CD4-positive, alpha-beta memory T cell (primary cell): ENCODE measurements around the gene PHF23. TPM values are rescaled to one million over a fixed set of nuclear protein-coding genes. Genes with fewer than 3 reads are reported as not detected.

ENCODE experiments used
- CTCF ChIA-PET: fragments of 350-600 bp; sonication (Branson Sonifier 250); formaldehyde crosslinking; loops from one replicate; lab custom pipeline; 2021; ENCODE audit warnings: inconsistent platforms; ENCODE audit not compliant: partially characterized antibody; lab: Charles Lee
- POLR2A ChIA-PET: fragments of 350-600 bp; sonication (Branson Sonifier 250); formaldehyde crosslinking; loops from one replicate; lab custom pipeline; 2021; ENCODE audit not compliant: partially characterized antibody; lab: Charles Lee
- DNase-seq, 5 donors: peaks; one replicate each; pipeline versions ENCODE4 v3.0.0 to v3.0.0-alpha.2; 2020 to 2022; ENCODE audit warnings: mixed read lengths in 1 of 5
- H3K27ac ChIP-seq: one replicate; pipeline ENCODE4 v1.7.0; 2013; ENCODE audit warnings: low read depth, low read length
- H3K27me3 ChIP-seq: 2 replicates; pipeline ENCODE4 v1.7.0; 2013; ENCODE audit warnings: mild to moderate bottlenecking, low read length, moderate library complexity; ENCODE audit not compliant: insufficient read depth
- H3K36me3 ChIP-seq: 2 replicates; pipeline ENCODE4 v1.7.0; 2013; ENCODE audit warnings: mild to moderate bottlenecking, low read length, moderate library complexity; ENCODE audit not compliant: insufficient read depth
- H3K4me1 ChIP-seq: 2 replicates; pipeline ENCODE4 v1.7.0; 2013; ENCODE audit warnings: mild to moderate bottlenecking, low read length, moderate library complexity; ENCODE audit not compliant: insufficient read depth
- H3K4me3 ChIP-seq, 2 donors: one replicate each; pipeline ENCODE4 v1.7.0; 2013; ENCODE audit warnings: low read length in 2 of 2, mild to moderate bottlenecking in 1 of 2
- H3K9me3 ChIP-seq, 2 donors: one replicate each; pipeline ENCODE4 v1.7.0; 2013; ENCODE audit warnings: low read length in 2 of 2, control low read depth in 1 of 2; ENCODE audit not compliant: control insufficient read depth in 1 of 2
- H3K27ac Mint-ChIP-seq, 7 donors: one replicate each; pipeline ENCODE4 v1.8.0; 2020 to 2021; ENCODE audit warnings: mixed read lengths in 7 of 7, mild to moderate bottlenecking in 6 of 7, inconsistent platforms in 3 of 7, moderate library complexity in 3 of 7
- H3K27me3 Mint-ChIP-seq, 2 donors: one replicate each; pipeline ENCODE4 v1.8.0; 2020 to 2021; ENCODE audit warnings: mixed read lengths in 2 of 2
- H3K36me3 Mint-ChIP-seq, 2 donors: one replicate each; pipeline ENCODE4 v1.8.0; 2020 to 2021; ENCODE audit warnings: mixed read lengths in 2 of 2, inconsistent platforms in 1 of 2, mild to moderate bottlenecking in 1 of 2
- H3K4me1 Mint-ChIP-seq, 4 donors: one replicate each; pipeline ENCODE4 v1.8.0; 2020 to 2021; ENCODE audit warnings: mixed read lengths in 4 of 4, mild to moderate bottlenecking in 1 of 4
- H3K4me3 Mint-ChIP-seq, 8 donors: one replicate each; pipeline ENCODE4 v1.8.0; 2020 to 2021; ENCODE audit warnings: mixed read lengths in 8 of 8, mild to moderate bottlenecking in 7 of 8, moderate library complexity in 6 of 8, inconsistent platforms in 3 of 8
- H3K9me3 Mint-ChIP-seq, 8 donors: one replicate each; pipeline ENCODE4 v1.8.0; 2020 to 2021; ENCODE audit warnings: mixed read lengths in 8 of 8, mild to moderate bottlenecking in 5 of 8, inconsistent platforms in 3 of 8, moderate library complexity in 1 of 8
- intact Hi-C: fragments of 100-400 bp; cut with micrococcal nuclease; formaldehyde crosslinking; loops from one replicate; pipeline ENCODE4 v1.15.1; 2023
- polyA plus RNA-seq, 2 donors: library from polyadenylated mRNA; unstranded; fragments of 300-500 nt; fragmentation: Illumina TruSeq; gene quantifications; one replicate each; pipeline ENCODE4 v1.2.3, GENCODE V29; 2021
- total RNA-seq, 2 experiments: library from RNA; stranded (reverse); gene quantifications; one replicate each; pipeline ENCODE4 v1.2.3, GENCODE V29; 2021

PHF23 gene
- total and polyA plus RNA-seq, 4 experiments from 2014 or later, result 11.4 to 55.8 (median 37.8) TPM

GRCh38 chr17:7251661-7252175 is 12.5 kb upstream of the PHF23 start, which contains the start of gene CTDNEP1:
Gene CTDNEP1 (minus strand): TSS chr17:7251734. CDS start chr17:7251296, 438 bp downstream.
- ChIA-PET CTCF (interaction anchor here (0.8 to 1.7 kb wide), 2 partner anchors 15 to 206 kb away, joined by 3 read pairs; no protein-coding TSS in a partner anchor), POLR2A (interaction anchor here (0.6 to 4.8 kb wide), 13 partner anchors 10 to 436 kb away, joined by 3 to 115 read pairs (median 4); partner anchors contain the start of genes ACADVL, ACAP1, DLG4 and DVL2)
- H3K4me1 ChIP-seq, result peaks cover 37% of the 10 kb centered on the region

DNA sequence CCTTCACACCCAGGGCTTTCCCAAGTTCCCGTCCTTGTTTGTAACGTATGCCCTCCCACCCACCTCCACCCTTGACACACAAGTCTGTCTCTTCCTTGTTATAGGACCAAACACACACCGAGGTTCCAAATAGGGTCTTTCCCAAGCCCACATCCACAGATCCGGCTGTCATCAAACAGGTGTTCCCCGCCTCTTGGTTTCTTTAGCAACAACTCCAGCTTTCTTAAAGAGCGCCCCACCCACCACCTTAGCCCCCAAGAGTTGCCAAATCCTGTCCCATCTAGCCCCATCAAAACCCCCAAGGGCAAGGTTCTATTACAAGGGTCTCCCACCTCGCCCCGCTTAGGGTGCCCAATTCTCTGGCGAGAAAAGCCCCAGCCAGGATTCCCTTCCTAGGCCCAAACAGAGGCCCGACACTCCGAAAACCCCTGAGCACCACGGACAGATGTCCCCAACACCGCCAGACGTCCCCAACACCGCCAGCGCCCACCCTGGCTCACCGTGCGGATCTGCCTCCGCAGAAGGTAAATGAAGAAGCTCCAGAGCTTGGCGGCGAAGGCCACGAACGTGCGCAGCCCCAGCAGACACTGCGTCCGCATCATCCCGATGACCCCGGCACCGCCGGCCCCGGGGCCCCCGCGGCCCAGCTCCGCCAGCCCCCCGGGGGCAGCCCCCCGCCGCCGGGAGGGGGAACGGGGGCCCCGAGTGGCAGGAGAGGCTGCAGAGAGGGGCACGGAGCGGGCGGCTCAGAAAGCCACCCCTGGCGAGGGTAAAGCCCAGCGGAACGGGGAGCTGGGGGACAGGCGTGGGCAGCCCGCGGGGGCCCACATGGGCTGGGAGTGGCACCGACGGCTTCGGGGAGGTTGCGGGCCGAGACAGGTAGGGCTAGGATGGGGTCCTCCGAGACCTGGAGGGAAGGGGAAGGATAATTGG is 11.7 kb upstream of the PHF23 start:
- peak in 2 of 5 donors; percentile 42 to 73 for DNase-seq

More at GRCh38 chr17:7251661-7252175, 12.5 kb upstream of the PHF23 start, which contains the start of gene CTDNEP1:
- peak within 1 kb of the TSS; percentile 98 for H3K27ac ChIP-seq
- H3K9me3 ChIP-seq, result no peaks in the 10 kb centered on the region
- H3K4me3 ChIP-seq, result peak within 1 kb of the TSS; percentile 71 to 92
- H3K9me3 Mint-ChIP-seq, result peaks cover 0 to 1% (median 0%) of the 10 kb centered on the region in 8 donors
- H3K27me3 Mint-ChIP-seq, result no peaks in the 10 kb centered on the region
- peaks cover 25 to 53% (median 40%) of the 10 kb centered on the region in 4 donors for H3K4me1 Mint-ChIP-seq
- intact Hi-C loops, result loop anchor here (1.0 to 5.0 kb wide), 8 partner anchors 10 to 321 kb away; partner anchors contain the start of genes EIF5A, PHF23, POLR2A and TMEM256
- peak within 1 kb of the TSS; percentile 91 to 97 (median 95) for H3K4me3 Mint-ChIP-seq
- peak within 1 kb of the TSS; percentile 98 to 100 (median 99) for H3K27ac Mint-ChIP-seq
- DNase-seq, result peak; percentile 99 to 100 (median 99)
- H3K27me3 ChIP-seq, result no peaks in the 10 kb centered on the region
- H3K36me3 ChIP-seq, result peaks cover 7% of the 10 kb centered on the region
- H3K36me3 Mint-ChIP-seq, result peaks cover 12 to 48% of the 10 kb centered on the region in 2 donors

GRCh38 chr17:7249830-7250229 is 10.6 kb upstream of the PHF23 start:
- peaks cover 15 to 45% of the 10 kb centered on the region in 2 donors for H3K36me3 Mint-ChIP-seq
- H3K9me3 ChIP-seq, result no peaks in the 10 kb centered on the region
- H3K4me1 Mint-ChIP-seq, result peaks cover 28 to 57% (median 41%) of the 10 kb centered on the region in 4 donors
- H3K27me3 Mint-ChIP-seq, result no peaks in the 10 kb centered on the region
- intact Hi-C loops, result loop anchor here (5.0 kb wide), 2 partner anchors 203 to 322 kb away; no protein-coding TSS in a partner anchor
- POLR2A ChIA-PET, result interaction anchor here (0.7 to 4.8 kb wide), 3 partner anchors 10 to 29 kb away, joined by 3 to 115 read pairs (median 4); partner anchors contain the start of genes DVL2, GABARAP and PHF23
- H3K27ac Mint-ChIP-seq, result peak overlapping the region; percentile 95 to 99 (median 96)
- H3K4me3 Mint-ChIP-seq, result peak overlapping the region; percentile 91 to 97 (median 94)
- H3K9me3 Mint-ChIP-seq, result peaks cover 0 to 1% (median 0%) of the 10 kb centered on the region in 8 donors
- CTCF ChIA-PET, result interaction anchor here (0.6 to 1.2 kb wide), 2 partner anchors 8 to 29 kb away, joined by 3 read pairs; partner anchors contain the start of gene GABARAP
- peaks cover 37% of the 10 kb centered on the region for H3K4me1 ChIP-seq
- peak overlapping the region; percentile 40 to 92 for H3K4me3 ChIP-seq
- H3K27ac ChIP-seq, result peak overlapping the region; percentile 98
- peaks cover 13% of the 10 kb centered on the region for H3K36me3 ChIP-seq
- no peaks in the 10 kb centered on the region for H3K27me3 ChIP-seq
- DNase-seq, result no peak

More for the DNA sequence above, 11.7 kb upstream of the PHF23 start:
- peaks cover 28 to 57% (median 41%) of the 10 kb centered on the region in 4 donors for H3K4me1 Mint-ChIP-seq
- POLR2A ChIA-PET, result interaction anchor here (0.6 to 4.8 kb wide), 14 partner anchors 11 to 436 kb away, joined by 3 to 115 read pairs (median 4); partner anchors contain the start of genes ACADVL, ACAP1, DLG4 and DVL2
- Histone ChIP-seq H3K27ac (peak overlapping the region; percentile 98), H3K4me1 (peaks cover 37% of the 10 kb centered on the region), H3K27me3 (no peaks in the 10 kb centered on the region), H3K36me3 (peaks cover 9% of the 10 kb centered on the region), H3K4me3 (peak overlapping the region; percentile 40 to 92), H3K9me3 (no peaks in the 10 kb centered on the region)
- H3K4me3 Mint-ChIP-seq, result peak overlapping the region; percentile 91 to 97 (median 95)
- CTCF ChIA-PET, result interaction anchor here (0.8 to 1.7 kb wide), 2 partner anchors 15 to 205 kb away, joined by 3 read pairs; no protein-coding TSS in a partner anchor
- peaks cover 15 to 48% of the 10 kb centered on the region in 2 donors for H3K36me3 Mint-ChIP-seq
- H3K9me3 Mint-ChIP-seq, result peaks cover 0 to 1% (median 0%) of the 10 kb centered on the region in 8 donors
- intact Hi-C loops, result loop anchor here (5.0 kb wide), 2 partner anchors 204 to 321 kb away; no protein-coding TSS in a partner anchor
- peak overlapping the region; percentile 96 to 100 (median 98) for H3K27ac Mint-ChIP-seq
- H3K27me3 Mint-ChIP-seq, result no peaks in the 10 kb centered on the region

DNA sequence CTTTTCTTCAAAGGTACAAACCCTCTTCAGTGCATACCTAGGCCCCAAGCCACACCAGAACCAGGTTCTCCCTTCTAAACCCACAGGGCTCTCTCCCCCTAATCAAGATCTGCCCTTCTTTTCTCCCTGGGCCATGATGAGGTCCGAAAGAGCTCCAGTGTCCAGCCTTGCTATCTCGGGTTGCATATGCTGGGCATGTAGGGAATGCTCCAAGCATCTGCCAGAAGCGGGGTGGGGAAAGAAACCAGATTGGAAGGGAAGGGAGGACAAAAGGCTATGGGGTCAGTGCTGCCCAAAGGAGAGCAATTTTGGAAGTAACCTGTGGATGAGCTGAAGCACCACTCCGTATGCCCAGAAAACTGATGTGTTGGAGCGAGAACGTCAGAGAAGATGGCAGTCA is 10.0 kb upstream of the PHF23 start:
- Histone ChIP-seq H3K36me3 (peaks cover 16% of the 10 kb centered on the region), H3K27ac (no peak overlapping the region), H3K9me3 (no peaks in the 10 kb centered on the region), H3K4me1 (peaks cover 37% of the 10 kb centered on the region), H3K4me3 (no peak overlapping the region), H3K27me3 (no peaks in the 10 kb centered on the region)
- POLR2A ChIA-PET, result interaction anchor here (0.7 to 4.8 kb wide), 3 partner anchors 10 to 28 kb away, joined by 3 to 115 read pairs (median 4); partner anchors contain the start of genes DVL2, GABARAP and PHF23
- CTCF ChIA-PET, result interaction anchor here (0.6 to 1.2 kb wide), 3 partner anchors 8 to 267 kb away, joined by 3 read pairs; partner anchors contain the start of gene GABARAP
- peak overlapping the region in 6 of 7 donors; percentile 32 to 99 (median 73) for H3K27ac Mint-ChIP-seq
- H3K4me1 Mint-ChIP-seq, result peaks cover 28 to 57% (median 39%) of the 10 kb centered on the region in 4 donors
- peak overlapping the region; percentile 21 to 91 (median 68) for H3K4me3 Mint-ChIP-seq
- H3K27me3 Mint-ChIP-seq, result no peaks in the 10 kb centered on the region
- intact Hi-C loops, result no loop called here
- no peak for DNase-seq
- peaks cover 11 to 44% of the 10 kb centered on the region in 2 donors for H3K36me3 Mint-ChIP-seq
- H3K9me3 Mint-ChIP-seq, result no peaks in the 10 kb centered on the region

DNA sequence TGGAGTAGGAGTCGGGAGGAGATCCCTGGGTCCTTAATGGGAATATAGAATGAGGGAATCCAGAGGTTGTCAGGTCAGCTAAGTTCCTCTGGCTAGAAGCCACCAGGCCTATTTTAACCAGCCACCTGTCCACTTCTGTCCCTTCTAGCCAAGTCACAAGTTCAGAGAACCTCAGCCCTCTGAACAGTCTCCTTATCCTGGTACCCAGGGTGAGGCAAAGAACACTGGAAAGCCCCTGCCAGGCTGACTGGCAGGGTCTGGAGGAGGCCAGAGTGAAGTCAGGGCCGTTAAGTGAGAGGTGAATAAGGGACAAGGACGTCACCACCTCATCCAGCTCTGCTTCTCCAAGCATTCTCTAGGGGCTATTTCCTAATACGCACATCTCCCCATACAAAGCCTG is 9.5 kb upstream of the PHF23 start:
- Mint-ChIP-seq H3K4me1 (peaks cover 28 to 57% (median 37%) of the 10 kb centered on the region in 4 donors), H3K27me3 (no peaks in the 10 kb centered on the region), H3K27ac (peak overlapping the region in 6 of 7 donors; percentile 3 to 99 (median 53)), H3K9me3 (no peaks in the 10 kb centered on the region), H3K36me3 (peaks cover 11 to 42% of the 10 kb centered on the region in 2 donors), H3K4me3 (peak overlapping the region in 5 of 8 donors; percentile 21 to 91 (median 74))
- H3K36me3 ChIP-seq, result peaks cover 20% of the 10 kb centered on the region
- no peak overlapping the region for H3K27ac ChIP-seq
- no peaks in the 10 kb centered on the region for H3K9me3 ChIP-seq
- H3K4me3 ChIP-seq, result no peak overlapping the region
- intact Hi-C loops, result no loop called here
- ChIA-PET CTCF (interaction anchor here (0.6 to 1.2 kb wide), 2 partner anchors 28 to 267 kb away, joined by 3 read pairs; no protein-coding TSS in a partner anchor), POLR2A (interaction anchor here (1.1 to 4.8 kb wide), 2 partner anchors 9 to 28 kb away, joined by 3 to 115 read pairs; partner anchors contain the start of genes GABARAP and PHF23)
- H3K4me1 ChIP-seq, result peaks cover 37% of the 10 kb centered on the region
- DNase-seq, result no peak
- no peaks in the 10 kb centered on the region for H3K27me3 ChIP-seq

DNA sequence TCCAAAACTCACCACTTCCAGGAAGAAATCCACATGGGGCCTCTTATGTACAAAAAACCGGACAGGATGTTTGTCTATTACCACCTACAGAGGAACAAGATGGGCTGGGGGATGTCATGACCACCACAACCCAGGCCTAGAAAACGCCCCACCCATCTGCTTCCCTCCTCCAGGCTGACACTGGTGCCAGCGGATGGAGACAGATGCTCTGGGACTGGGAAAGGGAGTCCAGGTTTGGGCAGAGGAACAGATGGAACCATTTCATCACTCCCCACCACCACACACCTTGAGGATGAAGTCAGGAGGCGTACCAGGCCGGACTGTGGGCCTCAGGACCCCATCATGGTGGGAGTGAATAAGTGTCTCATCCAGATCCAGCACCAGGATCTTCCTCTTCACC is 7.5 kb upstream of the PHF23 start:
- CTCF ChIA-PET, result no interaction called here
- H3K9me3 Mint-ChIP-seq, result peaks cover 0 to 8% (median 0%) of the 10 kb centered on the region in 8 donors
- intact Hi-C loops, result no loop called here
- no peak overlapping the region for H3K27ac ChIP-seq
- peak overlapping the region in 1 of 8 donors; percentile 54 for H3K4me3 Mint-ChIP-seq
- H3K4me1 ChIP-seq, result peaks cover 35% of the 10 kb centered on the region
- no peaks in the 10 kb centered on the region for H3K27me3 ChIP-seq
- H3K36me3 ChIP-seq, result peaks cover 20% of the 10 kb centered on the region
- peak overlapping the region in 3 of 7 donors; percentile 70 to 82 (median 75) for H3K27ac Mint-ChIP-seq
- no peak for DNase-seq
- POLR2A ChIA-PET, result interaction anchor here (0.7 kb wide), 1 partner anchor 12 kb away, joined by 3 read pairs; the partner anchor contains the start of gene DVL2
- peaks cover 14 to 42% of the 10 kb centered on the region in 2 donors for H3K36me3 Mint-ChIP-seq
- H3K9me3 ChIP-seq, result no peaks in the 10 kb centered on the region
- peaks cover 0 to 2% of the 10 kb centered on the region in 2 donors for H3K27me3 Mint-ChIP-seq
- H3K4me3 ChIP-seq, result no peak overlapping the region
- H3K4me1 Mint-ChIP-seq, result peaks cover 23 to 57% (median 35%) of the 10 kb centered on the region in 4 donors
